ENCODE data around the gene RARB.
A peak's percentile ranks its signal among the peaks of the same experiment; 100 is the strongest.

Gene RARB

DNA sequence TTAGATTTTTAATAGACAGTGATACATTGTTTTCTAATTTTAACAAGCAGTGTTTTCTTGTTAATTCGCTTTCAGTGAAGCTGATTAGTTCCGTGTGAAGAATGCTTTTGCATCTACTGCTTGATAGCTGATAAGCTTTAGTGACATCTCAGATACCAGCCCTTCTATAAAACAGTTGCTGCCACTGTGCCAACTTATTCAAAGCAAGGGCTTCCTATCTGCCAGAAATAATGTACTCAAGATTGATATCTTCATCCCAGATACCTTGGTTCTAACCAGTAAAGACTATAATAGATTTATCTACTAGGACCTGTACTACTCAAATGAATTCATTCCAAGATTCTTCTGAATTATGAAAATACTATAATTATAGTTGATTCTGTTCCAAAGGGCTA is 30.4 kb downstream of the RARB start:
- DNase-seq (ENCODE audit: low read depth): no peak
- TF ChIP-seq, protein P1, sequence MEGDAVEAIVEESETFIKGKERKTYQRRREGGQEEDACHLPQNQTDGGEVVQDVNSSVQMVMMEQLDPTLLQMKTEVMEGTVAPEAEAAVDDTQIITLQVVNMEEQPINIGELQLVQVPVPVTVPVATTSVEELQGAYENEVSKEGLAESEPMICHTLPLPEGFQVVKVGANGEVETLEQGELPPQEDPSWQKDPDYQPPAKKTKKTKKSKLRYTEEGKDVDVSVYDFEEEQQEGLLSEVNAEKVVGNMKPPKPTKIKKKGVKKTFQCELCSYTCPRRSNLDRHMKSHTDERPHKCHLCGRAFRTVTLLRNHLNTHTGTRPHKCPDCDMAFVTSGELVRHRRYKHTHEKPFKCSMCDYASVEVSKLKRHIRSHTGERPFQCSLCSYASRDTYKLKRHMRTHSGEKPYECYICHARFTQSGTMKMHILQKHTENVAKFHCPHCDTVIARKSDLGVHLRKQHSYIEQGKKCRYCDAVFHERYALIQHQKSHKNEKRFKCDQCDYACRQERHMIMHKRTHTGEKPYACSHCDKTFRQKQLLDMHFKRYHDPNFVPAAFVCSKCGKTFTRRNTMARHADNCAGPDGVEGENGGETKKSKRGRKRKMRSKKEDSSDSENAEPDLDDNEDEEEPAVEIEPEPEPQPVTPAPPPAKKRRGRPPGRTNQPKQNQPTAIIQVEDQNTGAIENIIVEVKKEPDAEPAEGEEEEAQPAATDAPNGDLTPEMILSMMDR (IDR thresholded peaks at IDR 0.05; ENCODE audit: low read depth, low read length, missing control alignments): no peak
- H3K4me3 ChIP-seq (ENCODE audit: low read depth, low read length): no peak overlapping the region

DNA sequence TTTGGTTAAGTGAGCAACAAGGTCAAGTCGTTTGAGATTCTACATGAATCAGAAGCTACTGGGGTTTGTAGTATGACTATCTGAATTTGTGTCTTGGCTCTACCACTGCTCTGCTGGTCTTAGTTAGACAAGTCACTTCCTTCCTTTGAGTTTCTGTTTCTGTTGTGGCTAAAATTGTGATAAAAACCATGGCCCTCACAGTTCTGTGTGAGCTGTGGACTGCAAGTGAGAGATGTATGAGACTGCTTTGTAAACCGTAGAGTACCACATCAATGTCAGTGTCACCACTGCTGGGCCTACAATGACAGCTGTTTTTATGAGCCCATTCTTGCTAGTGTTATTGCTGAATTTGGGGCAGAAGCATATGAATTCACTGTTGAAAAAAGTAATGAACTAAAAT is 32.7 kb downstream of the RARB start:
- no peak overlapping the region for H3K4me3 ChIP-seq (ENCODE audit: low read depth, low read length)
- TF ChIP-seq, protein P1 (IDR thresholded peaks at IDR 0.05; ENCODE audit: low read depth, low read length, missing control alignments): no peak
- peak; percentile 44 for DNase-seq (ENCODE audit: low read depth)

DNA sequence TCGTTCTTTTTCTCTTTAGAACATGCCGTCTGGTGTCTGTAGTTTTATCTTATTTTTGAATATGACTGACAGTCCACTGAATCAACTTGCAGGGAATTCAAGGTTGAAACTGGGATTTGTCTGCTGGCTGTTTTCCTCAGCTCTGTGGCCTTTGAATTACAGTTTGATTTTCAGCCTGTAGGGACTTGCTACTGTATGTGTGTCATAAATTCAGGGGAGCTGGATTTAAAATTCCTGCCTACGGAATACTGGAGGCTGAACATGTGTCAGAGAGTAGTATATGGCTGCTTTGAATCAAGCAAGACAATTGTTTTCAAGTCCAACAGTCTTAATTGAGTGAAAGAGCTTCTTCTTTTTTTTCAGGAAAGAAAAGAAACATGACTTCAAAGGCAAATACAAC is 33.9 kb downstream of the RARB start:
- H3K4me3 ChIP-seq (ENCODE audit: low read depth, low read length): no peak overlapping the region
- DNase-seq (ENCODE audit: low read depth): no peak
- TF ChIP-seq, protein P1 (IDR thresholded peaks at IDR 0.05; ENCODE audit: low read depth, low read length, missing control alignments): no peak

DNA sequence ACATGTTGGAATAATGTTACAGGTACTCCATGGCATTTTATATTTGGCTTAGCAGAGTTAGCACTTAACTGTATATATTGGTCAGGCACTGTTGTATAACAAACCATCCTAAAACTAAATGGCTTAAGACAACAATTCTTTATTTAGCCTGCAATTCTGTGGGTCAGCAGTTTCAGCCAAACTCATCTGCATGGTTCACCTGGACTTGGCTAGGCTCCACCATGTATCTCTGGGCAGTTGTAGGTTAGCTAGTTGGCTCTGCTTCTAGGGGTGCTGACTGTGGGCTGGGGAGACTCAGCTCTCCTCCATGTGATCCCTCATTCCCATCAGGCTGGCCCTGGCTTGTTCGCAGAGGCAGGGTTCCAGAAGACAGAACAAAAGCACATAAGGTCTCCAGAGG is 34.4 kb downstream of the RARB start:
- no peak for DNase-seq (ENCODE audit: low read depth)
- TF ChIP-seq, protein P1 (IDR thresholded peaks at IDR 0.05; ENCODE audit: low read depth, low read length, missing control alignments): no peak

DNA sequence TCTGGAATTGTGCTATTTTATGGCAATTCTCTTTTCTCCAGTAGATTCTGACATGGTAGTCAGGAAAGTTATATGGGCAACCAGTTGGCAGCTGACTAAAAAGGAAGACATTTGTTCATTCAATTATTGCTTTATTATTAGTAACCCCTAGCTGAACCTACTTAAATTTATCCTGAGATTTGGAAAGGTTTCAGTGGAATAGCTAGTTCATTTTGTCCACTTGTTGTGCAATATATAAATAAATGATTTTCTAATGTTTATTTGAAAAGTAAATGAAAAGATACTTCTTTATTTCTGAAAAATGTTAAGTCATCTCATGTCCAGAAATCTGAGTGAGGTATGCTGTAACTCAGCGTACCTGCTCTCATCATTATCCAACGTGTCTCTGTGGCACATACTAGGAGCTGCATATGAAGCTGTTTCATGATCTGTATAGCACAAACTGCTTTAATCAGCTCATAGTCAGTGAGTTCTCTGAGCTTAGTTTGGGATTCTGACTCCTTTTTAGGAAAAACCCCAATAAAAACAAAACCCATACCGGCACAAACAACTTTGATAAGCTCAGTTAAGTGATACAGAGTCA is 35.9 kb downstream of the RARB start:
- no peak overlapping the region for H3K4me3 ChIP-seq (ENCODE audit: low read depth, low read length)
- DNase-seq (ENCODE audit: low read depth): no peak
- TF ChIP-seq, protein P1 (IDR thresholded peaks at IDR 0.05; ENCODE audit: low read depth, low read length, missing control alignments): no peak

More for the DNA sequence above, 34.4 kb downstream of the RARB start:
- H3K4me3 ChIP-seq (ENCODE audit: low read depth, low read length): no peak overlapping the region

DNA sequence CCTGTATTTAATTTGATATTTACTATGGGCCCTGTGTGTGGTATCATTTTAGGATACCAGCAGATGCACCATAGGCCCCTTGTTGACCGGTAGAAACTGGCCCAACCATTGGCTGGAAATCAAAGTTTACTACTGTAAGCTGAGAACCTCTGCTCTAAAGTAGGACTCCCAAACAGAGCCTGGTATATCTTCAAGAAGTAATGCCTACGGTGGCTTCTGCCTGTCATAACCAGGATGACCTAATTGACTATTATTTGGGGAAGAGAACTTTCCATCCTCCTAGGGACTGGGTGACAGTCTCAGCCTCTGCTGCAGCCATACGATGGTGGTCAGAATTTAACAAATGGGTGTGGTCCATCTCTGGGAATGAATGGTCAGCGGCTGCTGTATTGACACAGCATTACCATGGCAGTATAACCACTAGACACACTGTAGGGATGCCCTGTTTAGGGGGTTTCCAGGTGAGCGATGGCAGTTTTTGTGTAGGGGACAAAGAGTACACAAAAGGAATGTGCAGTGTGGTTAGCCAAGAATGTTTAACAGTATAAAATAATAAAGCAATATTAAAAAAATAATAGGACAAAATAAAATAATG is 37.3 kb downstream of the RARB start:
- DNase-seq (ENCODE audit: low read depth): no peak
- TF ChIP-seq, protein P1 (IDR thresholded peaks at IDR 0.05; ENCODE audit: low read depth, low read length, missing control alignments): no peak
- H3K4me3 ChIP-seq (ENCODE audit: low read depth, low read length): no peak overlapping the region

DNA sequence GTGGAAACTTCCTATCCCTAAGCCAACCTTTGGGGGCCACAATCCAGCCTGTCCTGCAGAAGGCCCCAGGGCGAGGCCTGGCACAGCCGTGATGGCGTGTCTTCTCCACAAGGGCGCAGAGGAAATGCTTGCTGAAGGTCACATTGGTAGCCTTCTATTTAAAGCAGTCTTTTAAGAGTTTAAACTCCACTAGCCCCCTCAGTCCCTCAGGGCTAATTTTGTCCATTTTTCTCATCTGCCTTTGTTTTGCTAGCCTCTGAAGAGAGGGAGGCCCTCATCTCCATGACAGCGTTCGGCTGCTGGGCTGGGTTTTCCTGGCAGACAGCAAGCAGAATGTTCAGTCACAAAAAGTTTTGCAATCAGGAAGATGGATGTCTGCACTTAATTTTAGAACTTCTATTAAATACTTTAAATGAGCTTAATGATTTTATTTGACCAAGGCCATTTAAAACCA is 40.8 kb downstream of the RARB start:
- TF ChIP-seq, protein P1 (IDR thresholded peaks at IDR 0.05; ENCODE audit: low read depth, low read length, missing control alignments): no peak
- no peak overlapping the region for H3K4me3 ChIP-seq (ENCODE audit: low read depth, low read length)

More for the DNA sequence above, 40.8 kb downstream of the RARB start:
- DNase-seq (ENCODE audit: low read depth): no peak

Measured in GM12864 (cell line).